GM11168 (cell line): ENCODE results near the gene FAM78A.
"Not testable (repeated sequence)": the region's sequence is repeated elsewhere in the genome, so short reads cannot be mapped to it uniquely, and the experiment has no call there.

Source experiments
- in situ Hi-C: fragments of 300-500 bp; cut with MboI; formaldehyde crosslinking; loops from one replicate; pipeline ENCODE4 v1.12.0; 2022; ENCODE audit warnings: low sequenced_read_pairs; ENCODE audit not compliant: unreplicated experiment

The FAM78A gene

GRCh38 chr9:131217331-131218031, 58.8 kb downstream of the FAM78A start:
- in situ Hi-C loops = no loop called here

- in situ Hi-C loops = no loop called here
These were observed 59.5 kb downstream of the FAM78A start for GRCh38 chr9:131216806-131217205.

GRCh38 chr9:131214876-131215275, 61.4 kb downstream of the FAM78A start:
- in situ Hi-C loops = no loop called here

- in situ Hi-C loops = no loop called here
These were observed 61.9 kb downstream of the FAM78A start for GRCh38 chr9:131214286-131214856.

GRCh38 chr9:131211920-131212319, 64.4 kb downstream of the FAM78A start:
- in situ Hi-C loops = not testable (repeated sequence)
